Vagina (tissue), 2 donors: Measurements from ENCODE around the gene GRIK2.

Experiments
- POLR2AphosphoS5 ChIP-seq, 2 donors: sonication (generic); formaldehyde crosslinking; IDR thresholded peaks; one replicate each; pipeline ENCODE4 v1.9.0; 2017; ENCODE audit warnings: antibody characterized with exemption in 2 of 2, mild to moderate bottlenecking in 2 of 2, low read depth in 1 of 2; ENCODE audit not compliant: insufficient read depth in 1 of 2
- TF ChIP-seq, protein P1 (sequence below), 3 experiments: fragments of 450-650 bp in 2 of 3; fragments of 200-600 bp in 1 of 3; sonication (generic) in 1 of 3; IDR thresholded peaks; one replicate each; pipeline ENCODE4 v1.5.1; 2017 to 2019; ENCODE audit warnings: antibody characterized with exemption in 3 of 3, mild to moderate bottlenecking in 2 of 3, moderate library complexity in 2 of 3

DNA sequence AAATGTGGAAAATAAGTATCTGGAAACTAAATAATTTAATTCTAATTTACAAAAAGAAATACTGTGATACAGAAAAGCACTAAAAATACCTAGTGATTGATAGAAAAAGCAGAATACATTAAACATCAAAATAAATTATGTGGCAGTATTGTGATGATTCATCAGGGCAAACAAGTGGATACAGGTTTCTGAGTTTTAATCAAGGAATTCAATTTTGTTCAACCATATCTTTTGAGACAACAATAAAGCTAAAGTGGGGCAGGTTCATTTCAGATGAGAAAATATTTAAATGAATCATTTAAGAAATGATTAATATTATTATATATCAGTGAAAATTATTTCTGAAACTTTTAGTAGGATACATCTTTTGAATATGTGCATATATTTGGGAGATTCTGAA, 49.8 kb downstream of the GRIK2 start:
- TF ChIP-seq, protein P1, sequence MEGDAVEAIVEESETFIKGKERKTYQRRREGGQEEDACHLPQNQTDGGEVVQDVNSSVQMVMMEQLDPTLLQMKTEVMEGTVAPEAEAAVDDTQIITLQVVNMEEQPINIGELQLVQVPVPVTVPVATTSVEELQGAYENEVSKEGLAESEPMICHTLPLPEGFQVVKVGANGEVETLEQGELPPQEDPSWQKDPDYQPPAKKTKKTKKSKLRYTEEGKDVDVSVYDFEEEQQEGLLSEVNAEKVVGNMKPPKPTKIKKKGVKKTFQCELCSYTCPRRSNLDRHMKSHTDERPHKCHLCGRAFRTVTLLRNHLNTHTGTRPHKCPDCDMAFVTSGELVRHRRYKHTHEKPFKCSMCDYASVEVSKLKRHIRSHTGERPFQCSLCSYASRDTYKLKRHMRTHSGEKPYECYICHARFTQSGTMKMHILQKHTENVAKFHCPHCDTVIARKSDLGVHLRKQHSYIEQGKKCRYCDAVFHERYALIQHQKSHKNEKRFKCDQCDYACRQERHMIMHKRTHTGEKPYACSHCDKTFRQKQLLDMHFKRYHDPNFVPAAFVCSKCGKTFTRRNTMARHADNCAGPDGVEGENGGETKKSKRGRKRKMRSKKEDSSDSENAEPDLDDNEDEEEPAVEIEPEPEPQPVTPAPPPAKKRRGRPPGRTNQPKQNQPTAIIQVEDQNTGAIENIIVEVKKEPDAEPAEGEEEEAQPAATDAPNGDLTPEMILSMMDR (IDR thresholded peaks at IDR 0.05) = no peak
- no peak for TF ChIP-seq POLR2AphosphoS5 (IDR thresholded peaks at IDR 0.05; ENCODE audit: insufficient read depth in 1 of 2, low read depth in 1 of 2)
